GM23248 (cell line): ENCODE measurements around the gene CHERP. TPM values are rescaled to one million over a fixed set of nuclear protein-coding genes. Genes with fewer than 3 reads are reported as not detected.

ENCODE experiments used
- DNase-seq: peaks from one replicate; pipeline ENCODE4 v3.0.0-alpha.2; 2015
- H2AFZ ChIP-seq: fragments of 200-600 bp; sonication (generic); 2 replicates; pipeline ENCODE4 v1.6.1; 2016; ENCODE audit warnings: antibody characterized with exemption
- H3F3A ChIP-seq: fragments of 200-600 bp; sonication (generic); 2 replicates; pipeline ENCODE4 v1.6.1; 2016; ENCODE audit warnings: mild to moderate bottlenecking, antibody characterized with exemption, mixed run types; ENCODE audit not compliant: insufficient read depth
- H3K27ac ChIP-seq: fragments of 200-600 bp; sonication (generic); 2 replicates; pipeline ENCODE4 v1.5.1; 2016; ENCODE audit warnings: mild to moderate bottlenecking
- H3K27me3 ChIP-seq: fragments of 200-600 bp; sonication (generic); replicated peaks from 2 replicates; pipeline ENCODE4 v1.6.1; 2016; ENCODE audit warnings: mild to moderate bottlenecking; ENCODE audit not compliant: insufficient read depth
- H3K36me3 ChIP-seq: fragments of 200-600 bp; sonication (generic); 2 replicates; pipeline ENCODE4 v1.6.1; 2016; ENCODE audit warnings: low read depth, mild to moderate bottlenecking
- H3K4me1 ChIP-seq: fragments of 200-600 bp; sonication (generic); 2 replicates; pipeline ENCODE4 v1.6.1; 2016; ENCODE audit warnings: mild to moderate bottlenecking; ENCODE audit not compliant: insufficient read depth
- H3K4me2 ChIP-seq: fragments of 200-600 bp; sonication (generic); one replicate; pipeline ENCODE4 v1.6.1; 2016; ENCODE audit warnings: mild to moderate bottlenecking; ENCODE audit not compliant: unreplicated experiment
- H3K4me3 ChIP-seq: fragments of 200-600 bp; sonication (generic); 2 replicates; pipeline ENCODE4 v1.5.1; 2016; ENCODE audit warnings: mild to moderate bottlenecking
- H3K79me2 ChIP-seq: fragments of 200-600 bp; sonication (generic); 2 replicates; pipeline ENCODE4 v1.6.1; 2016; ENCODE audit warnings: mild to moderate bottlenecking; ENCODE audit not compliant: insufficient read depth
- H3K9ac ChIP-seq: fragments of 200-600 bp; sonication (generic); 2 replicates; pipeline ENCODE4 v1.6.1; 2016; ENCODE audit warnings: mild to moderate bottlenecking
- H3K9me2 ChIP-seq: fragments of 200-600 bp; sonication (generic); 2 replicates; pipeline ENCODE4 v1.6.1; 2016; ENCODE audit warnings: mixed run types, mild to moderate bottlenecking, moderate library complexity; ENCODE audit not compliant: insufficient read depth
- H3K9me3 ChIP-seq: fragments of 200-600 bp; sonication (generic); one replicate; pipeline ENCODE4 v1.6.1; 2017; ENCODE audit warnings: low read depth
- H4K20me1 ChIP-seq: fragments of 200-600 bp; sonication (generic); 2 replicates; pipeline ENCODE4 v1.6.0; 2016; ENCODE audit not compliant: insufficient read depth
- EZH2 ChIP-seq: fragments of 200-600 bp; sonication (generic); IDR thresholded peaks from 2 replicates; pipeline ENCODE4 v1.6.1; 2018; ENCODE audit warnings: antibody characterized with exemption, mild to moderate bottlenecking; ENCODE audit not compliant: insufficient read depth, poor library complexity, severe bottlenecking
- EZH2phosphoT487 ChIP-seq: fragments of 200-600 bp; sonication (generic); IDR thresholded peaks from 2 replicates; pipeline ENCODE4 v1.6.1; 2018; ENCODE audit warnings: antibody characterized with exemption, moderate library complexity, mild to moderate bottlenecking, low read depth; ENCODE audit not compliant: insufficient read depth
- WGBS, 2 experiments: methylation state at CpG; one replicate each; pipeline ENCODE4 v1.1.6; 2015 to 2017; ENCODE audit warnings: low lambda C conversion rate in 2 of 2, low coverage in 1 of 2; ENCODE audit errors: missing lambda C conversion rate in 2 of 2; 5-methylcytosine and 5-hydroxymethylcytosine counted together
- in situ Hi-C: fragments of 300-500 bp; cut with MboI; formaldehyde crosslinking; loops from 2 replicates; pipeline ENCODE4 v1.15.0; 2020
- polyA plus RNA-seq: library from polyadenylated mRNA; unstranded; fragments of >200 nt; fragmentation: Nextera tagmentation; extraction: Ambion mirVana; gene quantifications from 2 replicates; pipeline ENCODE4 v1.2.1, GENCODE V29; 2016
- total RNA-seq: library from RNA; depleted of rRNA; stranded (reverse); fragments of >200 nt; shearing (Covaris generic); gene quantifications from 2 replicates; pipeline ENCODE4 v1.2.3, GENCODE V29; 2014

CHERP gene
- total and polyA plus RNA-seq, 2 experiments from 2014 or later: 1.4 to 16.8 TPM

GRCh38 chr19:16529466-16530144 lies 12.6 kb downstream of the CHERP start:
- H3K4me2 ChIP-seq: no peak overlapping the region
- no peak overlapping the region for H3K4me3 ChIP-seq
- no peaks in the 10 kb centered on the region for H3K27me3 ChIP-seq
- no peak overlapping the region for H2AFZ ChIP-seq
- H3K9me3 ChIP-seq: no peaks in the 10 kb centered on the region
- 91 to 93% methylated on average over 20 to 25 of the region's 25 CpGs for WGBS, 2 experiments
- no peak overlapping the region for H3K27ac ChIP-seq
- in situ Hi-C loops: no loop called here
- H3K36me3 ChIP-seq: peaks cover 30% of the 10 kb centered on the region; the same call in 1 of the 2 replicates
- no peaks in the 10 kb centered on the region for H4K20me1 ChIP-seq
- no peaks in the 10 kb centered on the region for H3F3A ChIP-seq
- no peak overlapping the region for H3K9ac ChIP-seq
- H3K9me2 ChIP-seq: no peaks in the 10 kb centered on the region
- no peak for TF ChIP-seq EZH2
- no peak for TF ChIP-seq EZH2phosphoT487
- H3K4me1 ChIP-seq: no peaks in the 10 kb centered on the region
- peaks cover 3% of the 10 kb centered on the region; the same call in 1 of the 2 replicates for H3K79me2 ChIP-seq
- DNase-seq: no peak

GRCh38 chr19:16527971-16528521 lies 14.2 kb downstream of the CHERP start:
- TF ChIP-seq EZH2phosphoT487 (no peak), EZH2 (no peak)
- no peaks in the 10 kb centered on the region for H3K9me3 ChIP-seq
- no peaks in the 10 kb centered on the region for H3F3A ChIP-seq
- no peaks in the 10 kb centered on the region for H3K9me2 ChIP-seq
- in situ Hi-C loops: no loop called here
- no peak overlapping the region for H3K9ac ChIP-seq
- no peak overlapping the region for H2AFZ ChIP-seq
- H3K36me3 ChIP-seq: peaks cover 34% of the 10 kb centered on the region; the same call in 1 of the 2 replicates
- H3K4me1 ChIP-seq: no peaks in the 10 kb centered on the region
- H4K20me1 ChIP-seq: no peaks in the 10 kb centered on the region
- H3K4me2 ChIP-seq: no peak overlapping the region
- peaks cover 8% of the 10 kb centered on the region; the same call in 1 of the 2 replicates for H3K79me2 ChIP-seq
- H3K27ac ChIP-seq: no peak overlapping the region
- no peaks in the 10 kb centered on the region for H3K27me3 ChIP-seq
- WGBS, 2 experiments: 87 to 93% methylated on average over 12 of the region's 12 CpGs
- DNase-seq: peak; percentile 34
- no peak overlapping the region for H3K4me3 ChIP-seq

DNA sequence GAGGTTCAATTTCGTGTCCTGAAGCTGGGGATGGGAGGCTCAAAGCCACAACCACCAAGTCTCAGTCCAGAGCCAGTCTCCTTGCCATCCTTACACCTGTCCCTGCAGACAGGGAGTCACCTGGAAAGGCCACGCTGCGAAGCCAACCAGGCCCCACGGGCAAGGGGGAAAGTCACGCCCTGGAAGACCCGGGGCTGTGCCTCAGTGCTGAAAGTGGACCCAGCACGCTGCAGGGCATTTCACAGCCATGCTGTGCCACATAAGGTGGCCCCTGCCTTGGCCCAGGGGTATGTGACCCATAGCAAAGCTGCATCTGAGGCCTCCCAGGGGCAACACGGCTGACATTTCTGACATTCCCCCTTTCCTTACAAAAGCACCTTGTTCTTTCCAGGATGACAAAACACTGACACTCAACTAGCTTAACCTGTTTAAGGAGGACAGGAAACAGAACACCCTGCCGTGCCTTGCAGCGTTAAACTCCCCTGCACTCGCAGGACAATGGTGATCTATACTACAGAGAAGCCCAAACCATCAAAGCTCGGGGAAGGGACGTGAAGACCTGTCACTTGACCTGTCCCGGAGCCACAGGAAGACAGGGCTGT lies 14.8 kb downstream of the CHERP start:
- H3K4me3 ChIP-seq: no peak overlapping the region
- no peak overlapping the region for H3K4me2 ChIP-seq
- no peak overlapping the region for H2AFZ ChIP-seq
- no peak overlapping the region for H3K27ac ChIP-seq
- peaks cover 8% of the 10 kb centered on the region; the same call in 1 of the 2 replicates for H3K79me2 ChIP-seq
- no peaks in the 10 kb centered on the region for H3K27me3 ChIP-seq
- no peak for TF ChIP-seq EZH2
- no peak for TF ChIP-seq EZH2phosphoT487
- no peaks in the 10 kb centered on the region for H3K9me3 ChIP-seq
- H3K4me1 ChIP-seq: no peaks in the 10 kb centered on the region
- no peaks in the 10 kb centered on the region for H4K20me1 ChIP-seq
- no peaks in the 10 kb centered on the region for H3K9me2 ChIP-seq
- in situ Hi-C loops: no loop called here
- H3K36me3 ChIP-seq: peaks cover 34% of the 10 kb centered on the region; the same call in 1 of the 2 replicates
- no peak overlapping the region for H3K9ac ChIP-seq
- no peaks in the 10 kb centered on the region for H3F3A ChIP-seq
- no peak for DNase-seq
- 87 to 90% methylated on average over 14 of the region's 14 CpGs for WGBS, 2 experiments

GRCh38 chr19:16525751-16526481 lies 16.3 kb downstream of the CHERP start:
- Histone ChIP-seq H3K9me3 (no peaks in the 10 kb centered on the region), H3K4me3 (no peak overlapping the region), H3K9me2 (no peaks in the 10 kb centered on the region), H3K27me3 (no peaks in the 10 kb centered on the region), H3K36me3 (peaks cover 34% of the 10 kb centered on the region; the same call in 1 of the 2 replicates), H3K4me2 (no peak overlapping the region), H3K27ac (no peak overlapping the region), H3K79me2 (peaks cover 8% of the 10 kb centered on the region; the same call in 1 of the 2 replicates), H2AFZ (no peak overlapping the region), H4K20me1 (no peaks in the 10 kb centered on the region), H3F3A (no peaks in the 10 kb centered on the region), H3K9ac (no peak overlapping the region), H3K4me1 (no peaks in the 10 kb centered on the region)
- 97% methylated on average over 23 to 26 of the region's 29 CpGs for WGBS, 2 experiments
- DNase-seq: no peak
- TF ChIP-seq EZH2phosphoT487 (no peak), EZH2 (no peak)
- in situ Hi-C loops: no loop called here
